IPS-18c (cell line): ENCODE data around the gene C19orf73.

ENCODE experiments used
- H3K4me3 ChIP-seq: 2 replicates; pipeline ENCODE4 v1.7.0; 2013; ENCODE audit warnings: low read depth, mild to moderate bottlenecking, low read length, moderate library complexity; ENCODE audit not compliant: insufficient read depth
- H3K9me3 ChIP-seq: one replicate; pipeline ENCODE4 v1.6.1; 2013; ENCODE audit warnings: mild to moderate bottlenecking, low read length, moderate library complexity; ENCODE audit not compliant: control insufficient read depth, insufficient read depth

Gene C19orf73

DNA sequence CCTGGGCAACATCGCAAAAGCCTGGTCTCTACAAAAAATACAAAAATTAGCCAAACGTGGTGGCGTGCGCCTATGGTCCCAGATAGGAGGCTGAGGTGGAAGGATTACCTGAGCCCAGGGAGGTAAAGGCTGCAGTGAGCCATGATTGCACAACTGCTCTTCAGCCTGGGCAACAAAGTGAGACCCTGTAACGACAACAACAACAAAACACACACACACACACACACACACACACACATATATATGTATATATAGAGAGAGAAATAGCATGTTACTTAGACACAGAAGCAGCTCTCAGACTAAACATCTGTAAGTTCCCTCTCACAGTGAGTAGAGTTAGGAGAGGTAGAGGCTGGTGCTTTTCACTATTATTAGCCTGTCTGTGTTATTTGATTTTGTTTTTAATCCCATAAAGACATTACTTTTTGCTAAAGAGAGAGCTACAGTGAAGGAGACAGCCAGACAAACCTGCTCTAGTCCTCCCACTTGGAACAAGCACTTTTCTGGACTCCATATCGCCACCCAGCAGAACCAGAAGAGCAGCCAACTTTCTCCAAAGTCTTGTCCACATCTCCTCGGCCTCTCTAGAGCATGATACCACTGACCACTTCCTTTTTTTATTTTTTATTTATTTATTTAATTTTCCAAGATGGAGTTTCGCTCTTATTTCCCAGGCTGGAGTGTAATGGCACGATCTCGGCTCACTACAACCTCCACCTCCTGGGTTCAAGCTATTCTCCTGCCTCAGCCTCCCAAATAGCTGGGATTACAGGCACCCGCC, 7.5 kb downstream of the C19orf73 start:
- H3K4me3 ChIP-seq: no peak overlapping the region

DNA sequence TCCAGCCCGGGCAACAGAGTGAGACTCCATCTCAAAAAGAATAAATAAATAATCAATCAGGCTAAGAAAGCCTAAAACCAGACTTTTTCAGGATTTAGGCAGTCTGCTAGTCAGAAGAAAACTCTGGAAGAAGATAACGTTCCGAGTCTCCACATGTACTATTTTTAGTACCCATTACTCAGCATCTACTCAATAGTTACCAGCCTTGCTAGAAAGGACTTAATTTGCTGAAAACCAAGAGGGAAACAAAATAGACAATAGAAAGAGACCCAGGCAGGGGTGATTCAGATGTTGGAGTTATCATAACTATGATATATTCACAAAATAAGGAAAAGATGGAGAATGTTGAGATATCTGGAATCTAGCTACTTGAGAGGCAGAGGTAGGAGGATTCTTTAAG, 8.4 kb downstream of the C19orf73 start:
- no peak overlapping the region for H3K4me3 ChIP-seq
- H3K9me3 ChIP-seq: no peaks in the 10 kb centered on the region

More for the DNA sequence above, 7.5 kb downstream of the C19orf73 start:
- no peaks in the 10 kb centered on the region for H3K9me3 ChIP-seq

DNA sequence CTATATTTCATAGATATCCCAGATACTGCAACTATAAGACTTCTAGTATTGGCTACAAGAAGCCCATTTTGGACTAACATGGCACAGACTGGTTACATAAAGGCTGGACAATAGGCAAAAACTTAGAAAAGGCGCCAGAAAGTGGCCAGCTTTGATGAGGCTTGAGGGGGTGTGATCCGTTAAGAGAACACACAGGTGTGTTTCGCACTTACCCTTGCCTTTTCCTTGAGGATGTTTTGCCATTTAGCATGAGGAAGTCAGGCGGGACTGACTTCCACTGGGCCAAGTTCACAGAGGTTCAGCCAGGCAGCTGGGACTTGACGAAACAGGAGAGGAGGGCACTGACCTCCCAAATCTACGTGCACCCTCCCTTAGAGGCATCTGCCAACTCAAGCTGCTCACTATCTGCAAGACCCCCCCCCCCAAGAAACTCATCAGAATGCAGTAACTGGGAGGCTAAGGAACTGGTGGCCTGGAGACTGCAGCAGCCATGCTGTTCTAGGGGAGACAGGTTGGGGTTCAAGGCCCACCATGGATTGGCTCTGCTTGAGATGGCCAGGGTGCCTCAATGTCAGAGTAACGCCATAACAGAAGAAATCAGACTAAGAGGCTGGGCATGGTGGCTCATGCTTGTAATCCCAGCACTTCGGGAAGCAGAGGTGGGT, 9.2 kb downstream of the C19orf73 start:
- Histone ChIP-seq H3K9me3 (no peaks in the 10 kb centered on the region), H3K4me3 (no peak overlapping the region)

DNA sequence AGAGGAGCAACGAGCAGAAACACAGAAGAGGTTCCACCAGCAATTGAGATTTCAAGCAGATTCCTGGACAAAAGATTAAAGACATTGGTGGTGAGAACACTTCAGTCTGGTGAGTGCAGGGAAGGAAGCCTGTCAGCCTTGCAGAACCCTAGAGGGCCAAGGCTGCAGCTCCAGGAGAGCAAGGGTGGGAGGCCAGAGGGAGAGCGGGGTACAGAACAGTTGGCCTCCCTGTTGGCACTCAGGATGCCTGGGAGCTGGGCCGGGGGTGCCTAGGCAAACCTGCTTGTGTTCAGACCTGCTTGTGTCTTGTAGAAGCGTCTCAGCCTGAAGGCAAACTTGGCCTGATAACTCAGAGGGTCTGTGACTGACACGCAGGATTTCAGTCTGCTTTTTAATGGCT, 9.9 kb downstream of the C19orf73 start:
- H3K9me3 ChIP-seq: no peaks in the 10 kb centered on the region

DNA sequence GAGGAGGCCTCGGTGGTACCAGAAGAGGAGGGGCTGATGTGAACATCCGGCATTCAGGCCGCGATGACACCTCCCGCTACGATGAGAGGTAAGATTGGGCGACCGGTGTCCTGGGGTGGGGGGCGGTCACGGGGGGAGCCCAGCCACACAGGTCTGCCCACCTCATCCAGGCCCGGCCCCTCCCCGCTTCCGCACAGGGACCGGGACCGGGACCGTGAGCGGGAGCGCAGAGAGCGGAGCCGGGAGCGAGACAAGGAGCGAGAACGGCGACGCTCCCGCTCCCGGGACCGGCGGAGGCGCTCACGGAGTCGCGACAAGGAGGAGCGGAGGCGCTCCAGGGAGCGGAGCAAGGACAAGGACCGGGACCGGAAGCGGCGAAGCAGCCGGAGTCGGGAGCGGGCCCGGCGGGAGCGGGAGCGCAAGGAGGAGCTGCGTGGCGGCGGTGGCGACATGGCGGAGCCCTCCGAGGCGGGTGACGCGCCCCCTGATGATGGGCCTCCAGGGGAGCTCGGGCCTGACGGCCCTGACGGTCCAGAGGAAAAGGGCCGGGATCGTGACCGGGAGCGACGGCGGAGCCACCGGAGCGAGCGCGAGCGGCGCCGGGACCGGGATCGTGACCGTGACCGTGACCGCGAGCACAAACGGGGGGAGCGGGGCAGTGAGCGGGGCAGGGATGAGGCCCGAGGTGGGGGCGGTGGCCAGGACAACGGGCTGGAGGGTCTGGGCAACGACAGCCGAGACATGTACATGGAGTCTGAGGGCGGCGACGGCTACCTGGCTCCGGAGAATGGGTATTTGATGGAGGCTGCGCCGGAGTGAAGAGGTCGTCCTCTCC, 11.1 kb downstream of the C19orf73 start:
- H3K4me3 ChIP-seq: no peak overlapping the region
- H3K9me3 ChIP-seq: no peaks in the 10 kb centered on the region

More for the DNA sequence above, 9.9 kb downstream of the C19orf73 start:
- H3K4me3 ChIP-seq: no peak overlapping the region

DNA sequence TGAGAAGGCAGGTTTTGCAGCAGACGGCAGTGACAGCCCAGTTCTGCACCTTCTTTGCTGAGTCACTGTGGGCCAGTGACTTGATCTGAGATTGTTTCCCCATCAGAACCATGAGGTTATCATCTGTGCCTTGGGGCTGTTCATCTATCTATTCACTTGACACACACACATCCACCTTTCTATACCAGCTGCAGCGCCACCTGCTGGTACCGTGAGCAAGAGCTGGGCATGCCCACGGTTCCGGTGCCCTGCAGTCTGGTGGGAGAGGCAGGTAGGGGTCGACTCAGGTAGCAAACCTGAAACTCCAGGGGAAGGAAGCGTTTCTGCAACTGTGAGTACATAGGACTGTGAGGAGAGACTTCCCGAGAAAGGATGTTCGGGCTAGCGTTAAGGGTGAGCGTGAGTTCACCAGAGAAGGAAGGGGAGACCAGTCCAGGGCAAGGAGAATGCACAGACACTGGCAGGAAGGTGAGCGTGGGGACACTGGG, 12.3 kb downstream of the C19orf73 start:
- Histone ChIP-seq H3K9me3 (no peaks in the 10 kb centered on the region), H3K4me3 (no peak overlapping the region)

DNA sequence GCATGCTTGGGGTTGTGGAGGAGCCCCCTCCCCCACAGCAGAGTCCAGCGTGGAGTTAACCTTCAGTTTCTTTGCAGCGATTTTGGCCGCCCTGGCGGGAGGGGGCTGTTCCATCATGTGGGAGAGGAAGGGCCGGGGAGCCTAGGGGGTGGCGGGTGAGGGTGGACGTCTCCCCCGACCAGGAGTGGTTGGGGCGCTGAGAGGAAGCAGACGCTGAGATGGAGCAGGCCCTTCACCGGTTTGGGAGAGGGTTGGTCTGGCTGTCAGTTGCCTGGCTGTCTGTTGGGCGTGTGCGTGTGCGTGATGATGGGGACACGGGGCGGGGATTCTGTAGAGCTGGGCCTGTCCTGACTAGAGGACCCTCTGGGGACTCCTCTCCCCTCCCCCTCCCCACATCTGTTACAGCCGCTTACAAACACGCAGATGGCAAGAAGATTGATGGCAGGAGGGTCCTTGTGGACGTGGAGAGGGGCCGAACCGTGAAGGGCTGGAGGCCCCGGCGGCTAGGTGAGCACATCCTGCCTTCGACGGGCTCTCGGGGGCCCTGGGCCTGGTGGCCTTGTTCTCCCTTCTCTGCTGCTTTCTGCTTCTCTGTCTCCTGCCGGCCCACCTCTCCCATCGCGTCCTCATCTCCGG, 14.6 kb downstream of the C19orf73 start:
- no peaks in the 10 kb centered on the region for H3K9me3 ChIP-seq
- H3K4me3 ChIP-seq: no peak overlapping the region

DNA sequence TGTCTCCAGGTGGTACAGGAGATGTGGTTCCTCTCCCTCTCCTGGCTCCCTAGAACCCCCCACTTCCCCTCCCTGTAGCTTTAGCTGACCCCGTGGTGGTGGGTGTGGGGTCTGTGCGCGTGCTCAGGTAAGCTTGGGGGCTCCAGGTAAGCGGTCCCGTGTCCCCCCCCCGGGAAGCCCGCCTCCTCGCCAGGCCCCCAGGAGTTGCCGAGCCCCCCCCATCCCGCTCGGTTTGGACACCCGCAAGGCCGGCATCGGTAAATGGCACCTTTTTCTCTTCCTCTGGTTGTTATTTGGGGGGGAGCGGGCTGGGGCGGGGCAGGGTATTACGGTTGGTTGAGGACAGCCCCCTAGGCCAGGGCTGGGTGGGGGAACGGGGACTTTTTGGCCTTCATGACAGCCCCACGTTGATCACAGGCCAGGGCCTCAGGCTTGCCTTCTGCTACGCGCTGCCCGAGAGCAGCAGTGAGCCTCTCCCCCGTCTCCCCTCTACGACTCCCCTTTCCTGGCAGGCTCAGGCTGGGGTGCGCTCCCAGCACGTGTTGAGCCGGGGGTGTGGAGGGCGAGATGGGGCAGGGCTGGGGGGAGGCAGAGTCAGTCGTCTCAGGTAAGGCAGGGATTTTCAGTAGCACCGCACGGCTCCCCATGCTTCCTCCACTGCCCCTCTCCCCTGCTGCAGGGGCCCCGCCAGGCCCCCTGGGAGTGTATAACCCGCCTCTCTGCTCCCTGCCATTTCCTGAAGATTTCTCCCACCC, 15.4 kb downstream of the C19orf73 start:
- H3K4me3 ChIP-seq: no peak overlapping the region
- peaks cover 2% of the 10 kb centered on the region for H3K9me3 ChIP-seq

DNA sequence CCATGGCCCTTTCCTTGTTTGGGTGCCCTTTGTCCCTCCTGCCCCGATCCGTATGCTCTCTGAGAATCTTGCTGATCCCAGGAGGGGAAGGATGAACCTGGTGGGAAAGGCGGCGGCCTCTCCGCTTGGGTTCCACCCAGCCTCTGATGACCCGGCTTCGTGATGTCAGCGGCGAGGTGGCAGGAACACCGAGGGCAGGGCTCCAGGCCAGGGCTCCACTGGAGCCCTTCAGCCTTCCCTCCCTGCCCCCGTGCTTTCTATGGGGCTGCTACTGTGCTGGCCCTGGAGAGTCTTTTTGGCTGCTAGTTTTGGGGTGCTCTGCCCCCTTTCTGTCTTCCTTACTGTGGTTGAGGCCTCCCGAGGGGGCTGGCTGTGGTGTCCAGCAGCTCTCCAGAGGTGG, 16.6 kb downstream of the C19orf73 start:
- H3K9me3 ChIP-seq: peaks cover 2% of the 10 kb centered on the region
- no peak overlapping the region for H3K4me3 ChIP-seq

DNA sequence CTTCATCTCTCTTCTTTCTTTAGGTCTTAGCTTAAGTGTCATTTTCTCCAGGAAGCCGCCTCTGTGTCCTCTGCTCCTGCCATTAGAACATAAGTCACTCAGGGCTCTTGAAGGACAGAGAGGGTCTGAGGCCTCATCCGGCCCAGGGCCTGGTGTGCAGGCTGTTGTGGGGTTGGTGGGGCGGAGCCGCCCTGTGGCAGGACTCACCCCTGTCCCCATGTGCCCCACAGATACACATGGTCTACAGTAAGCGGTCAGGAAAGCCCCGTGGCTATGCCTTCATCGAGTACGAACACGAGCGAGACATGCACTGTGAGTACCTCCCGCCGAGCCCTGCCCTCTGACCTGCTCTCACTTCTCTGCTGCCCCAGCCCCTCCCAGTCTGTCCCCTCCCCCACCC, 17.8 kb downstream of the C19orf73 start:
- H3K9me3 ChIP-seq: peaks cover 2% of the 10 kb centered on the region
- no peak overlapping the region for H3K4me3 ChIP-seq

DNA sequence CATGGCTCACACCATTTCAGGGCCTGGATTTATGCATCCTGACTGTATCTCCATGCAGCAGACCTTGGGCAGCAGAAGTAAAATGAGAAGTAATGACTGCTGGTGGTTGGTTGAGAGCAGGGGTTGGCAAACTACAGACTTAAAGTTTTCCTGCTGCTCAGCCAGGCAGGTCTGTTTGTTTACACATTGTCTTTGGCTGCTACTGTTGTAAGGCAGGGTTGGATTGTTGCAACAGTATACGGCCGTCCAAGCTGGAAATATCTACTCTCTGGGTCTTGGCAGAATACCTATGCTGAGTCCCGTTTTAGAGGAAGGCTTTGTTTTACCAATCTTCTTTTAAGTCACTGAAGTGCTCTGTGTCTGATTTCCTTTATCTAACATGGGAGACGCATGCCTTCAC, 20.1 kb downstream of the C19orf73 start:
- H3K9me3 ChIP-seq: peaks cover 2% of the 10 kb centered on the region
- H3K4me3 ChIP-seq: no peak overlapping the region

DNA sequence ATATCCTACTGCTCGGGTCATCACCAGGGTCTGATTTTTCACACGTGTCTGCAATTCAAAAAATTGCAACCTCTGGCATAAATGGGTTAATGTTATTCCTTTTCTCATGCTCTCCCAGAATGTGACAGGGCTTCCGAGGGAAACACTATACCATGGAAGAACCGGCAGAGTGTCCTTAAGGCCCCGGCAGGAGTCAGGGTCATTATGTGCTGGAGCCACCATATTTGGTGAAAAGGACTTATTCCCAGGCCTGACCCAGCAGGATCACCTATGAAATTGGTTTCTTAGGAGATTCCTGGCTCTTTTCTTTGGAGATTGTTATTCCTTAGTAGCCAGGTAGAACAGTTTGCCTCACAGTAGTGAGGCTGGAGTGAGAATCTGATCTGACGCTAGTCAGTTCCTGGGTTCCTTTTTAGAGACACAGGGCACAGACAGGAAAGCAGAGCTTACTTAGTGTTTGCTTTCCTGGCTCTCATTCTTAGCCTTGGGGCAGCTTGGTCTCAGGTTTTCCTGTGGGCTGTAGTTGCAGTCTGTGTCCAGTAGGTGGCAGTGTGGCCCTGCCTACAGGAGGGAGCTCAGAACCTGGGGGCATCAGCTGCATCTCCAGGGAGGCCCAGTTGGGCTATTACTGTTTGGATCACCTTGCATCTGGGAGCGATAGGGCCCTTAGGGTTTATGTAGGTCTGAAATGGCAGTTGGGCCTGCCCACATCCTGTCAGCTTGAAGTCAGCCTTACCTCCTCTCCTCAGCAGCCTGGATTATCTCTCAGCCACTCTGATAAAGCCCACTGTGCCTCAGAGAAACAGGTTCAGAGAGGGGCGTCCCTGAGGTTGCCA, 21.3 kb downstream of the C19orf73 start:
- H3K9me3 ChIP-seq: peaks cover 2% of the 10 kb centered on the region
- H3K4me3 ChIP-seq: no peak overlapping the region

DNA sequence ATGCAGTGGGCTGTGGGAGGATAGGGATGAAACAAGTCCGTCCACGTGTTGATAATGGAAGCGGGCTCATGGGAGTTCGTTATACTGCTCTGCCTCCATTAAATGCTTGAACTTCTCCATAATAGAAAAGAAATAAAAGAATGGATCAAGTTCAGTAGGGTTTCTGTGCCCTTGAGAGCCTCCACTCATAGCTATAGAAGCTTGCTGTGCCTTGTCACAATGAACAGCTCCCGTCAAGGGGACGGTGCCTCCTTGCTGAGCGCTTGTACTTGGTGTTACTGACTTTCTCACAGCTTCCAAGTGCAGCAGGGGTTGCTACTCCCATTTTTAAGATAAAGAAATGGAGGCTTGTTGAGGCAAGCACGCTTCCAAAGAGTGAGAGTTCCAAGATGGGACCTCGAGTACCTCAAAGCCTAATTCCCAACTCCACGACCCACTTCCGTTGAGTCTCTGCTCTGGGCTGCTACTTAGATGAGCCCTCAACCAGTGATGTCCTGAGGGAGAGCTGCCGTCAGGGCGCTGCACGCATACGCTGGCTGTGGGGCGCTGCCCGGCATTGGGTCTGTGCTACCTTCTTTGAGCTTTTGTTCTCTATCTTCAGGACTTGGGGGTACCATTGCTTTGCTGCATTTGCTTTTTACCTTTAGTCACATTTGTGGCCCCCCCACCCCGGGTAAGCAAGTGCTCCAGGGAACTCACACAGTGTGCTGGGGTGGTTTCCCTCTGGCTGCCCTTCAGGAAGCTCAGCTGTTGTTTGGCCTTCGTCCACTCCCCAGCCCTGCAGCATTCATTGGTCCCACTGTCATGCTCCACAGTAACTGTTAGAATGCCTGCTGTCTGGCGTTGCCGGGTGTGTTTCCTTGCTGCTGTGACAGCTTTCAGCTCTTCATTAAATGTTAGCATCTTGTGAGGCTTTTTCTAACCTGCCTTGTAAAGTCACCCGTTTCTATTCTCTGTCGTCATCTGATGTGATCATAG, 24.1 kb downstream of the C19orf73 start:
- Histone ChIP-seq H3K4me3 (no peak overlapping the region), H3K9me3 (peaks cover 2% of the 10 kb centered on the region)

DNA sequence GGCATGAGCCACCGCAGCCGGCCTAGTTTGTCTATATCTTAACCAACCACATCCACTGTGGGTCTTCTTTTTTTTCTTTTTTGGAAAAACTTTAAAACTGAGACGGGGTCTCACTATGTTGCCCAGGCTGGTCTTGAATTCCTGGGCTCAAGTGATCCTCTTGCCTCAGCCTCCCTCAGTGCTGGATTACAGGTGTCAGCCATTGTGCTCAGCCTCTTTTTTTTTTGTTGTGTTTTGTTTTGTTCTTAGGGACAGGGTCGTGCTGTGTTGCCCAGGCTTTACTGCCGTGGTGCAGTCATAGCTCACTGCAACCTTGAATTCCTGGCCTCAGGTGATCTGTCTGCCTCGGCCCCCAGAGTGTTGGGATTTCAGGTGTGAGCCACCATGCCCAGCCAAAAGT, 26.3 kb downstream of the C19orf73 start:
- no peak overlapping the region for H3K4me3 ChIP-seq
- H3K9me3 ChIP-seq: no peaks in the 10 kb centered on the region
